HepG2 (cell line): ENCODE results near the gene RNF25. TPM values are rescaled to one million over a fixed set of nuclear protein-coding genes. Genes with fewer than 3 reads are reported as not detected.

ENCODE experiments used
- CREB3 ChIP-seq: sonication (generic); formaldehyde crosslinking; IDR thresholded peaks from 2 replicates; pipeline ENCODE4 v1.5.0; 2020; ENCODE audit warnings: missing genetic modification reagents
- DMTF1 ChIP-seq: sonication (generic); formaldehyde crosslinking; IDR thresholded peaks from 2 replicates; pipeline ENCODE4 v1.4.0; 2020; ENCODE audit warnings: mild to moderate bottlenecking, missing genetic modification reagents
- DNMT3B ChIP-seq: conservative IDR thresholded peaks from 2 replicates; pipeline ENCODE4 v1.6.1; 2016; ENCODE audit warnings: missing biosample characterization, control low read depth
- FLYWCH1 ChIP-seq: sonication (generic); formaldehyde crosslinking; IDR thresholded peaks from 2 replicates; pipeline ENCODE4 v1.8.1; 2023; ENCODE audit warnings: mild to moderate bottlenecking, missing genetic modification reagents
- FOXO1 ChIP-seq: sonication (generic); formaldehyde crosslinking; IDR thresholded peaks from 2 replicates; pipeline ENCODE4 v1.4.0; 2020; ENCODE audit warnings: missing genetic modification reagents
- GFI1 ChIP-seq: sonication (generic); formaldehyde crosslinking; IDR thresholded peaks from 2 replicates; pipeline ENCODE4 v1.5.0; 2020; ENCODE audit warnings: missing genetic modification reagents, mild to moderate bottlenecking, borderline replicate concordance
- HBP1 ChIP-seq: IDR thresholded peaks from 2 replicates; pipeline ENCODE4 v1.6.1; 2016; ENCODE audit warnings: low read depth, control low read depth
- MAFG ChIP-seq: sonication (generic); formaldehyde crosslinking; IDR thresholded peaks from 2 replicates; pipeline ENCODE4 v1.5.1; 2020; ENCODE audit warnings: mild to moderate bottlenecking, missing genetic modification reagents
- NCOA2 ChIP-seq: sonication (generic); formaldehyde crosslinking; IDR thresholded peaks from 2 replicates; pipeline ENCODE4 v1.8.0; 2022; ENCODE audit warnings: inconsistent platforms
- NFAT5 ChIP-seq: sonication (generic); formaldehyde crosslinking; IDR thresholded peaks from 2 replicates; pipeline ENCODE4 v1.4.0; 2020; ENCODE audit warnings: missing genetic modification reagents
- TBX3 ChIP-seq: fragments of 450-650 bp; IDR thresholded peaks from 2 replicates; pipeline ENCODE4 v1.6.1; 2017; ENCODE audit warnings: antibody characterized with exemption, mild to moderate bottlenecking, inconsistent platforms, borderline replicate concordance
- ZMAT3 ChIP-seq: sonication (generic); formaldehyde crosslinking; conservative IDR thresholded peaks from 2 replicates; pipeline ENCODE4 v1.7.0; 2021; ENCODE audit warnings: missing genetic modification reagents
- ZNF10 ChIP-seq: sonication (generic); formaldehyde crosslinking; IDR thresholded peaks from 2 replicates; pipeline ENCODE4 v1.4.0; 2020; ENCODE audit warnings: mild to moderate bottlenecking, low read depth, missing genetic modification reagents, borderline replicate concordance
- polyA plus RNA-seq, 8 experiments: library from polyadenylated mRNA; depleted of rRNA in 3 of 8; stranded (reverse) in 7 of 8; unstranded in 1 of 8; fragments of >200 nt; fragmentation: Illumina TruSeq in 4 of 8; extraction: Trizol in 4 of 8; gene quantifications; 2 replicates each; pipeline versions ENCODE4 v1.2.1 to v1.2.3, GENCODE V29; 2011 to 2016; ENCODE audit warnings: low read depth in 4 of 8, missing spikeins in 1 of 8, mixed read lengths in 1 of 8; ENCODE audit not compliant: insufficient read depth in 1 of 8
- total RNA-seq, 5 experiments: library from RNA; depleted of rRNA; stranded (reverse); fragments of >200 nt; fragmentation: Illumina TruSeq; extraction: Trizol; gene quantifications; 2 replicates each; pipeline ENCODE4 v1.2.3, GENCODE V29; 2016; ENCODE audit warnings: low read depth in 1 of 5
- TF ChIP-seq, protein P1 (sequence below): sonication (generic); formaldehyde crosslinking; IDR thresholded peaks from 2 replicates; pipeline ENCODE4 v1.4.0; 2020; ENCODE audit warnings: missing genetic modification reagents
- TF ChIP-seq, protein P2 (sequence below): sonication (generic); formaldehyde crosslinking; IDR thresholded peaks from 2 replicates; pipeline ENCODE4 v1.8.0; 2022; ENCODE audit warnings: mild to moderate bottlenecking, missing genetic modification reagents, moderate library complexity

The RNF25 gene
- total and polyA plus RNA-seq, 2 of the 13 experiments (the other 11 are each of a cell fraction or from before 2014, with no cell fraction given): 37.0 to 87.6 TPM

DNA sequence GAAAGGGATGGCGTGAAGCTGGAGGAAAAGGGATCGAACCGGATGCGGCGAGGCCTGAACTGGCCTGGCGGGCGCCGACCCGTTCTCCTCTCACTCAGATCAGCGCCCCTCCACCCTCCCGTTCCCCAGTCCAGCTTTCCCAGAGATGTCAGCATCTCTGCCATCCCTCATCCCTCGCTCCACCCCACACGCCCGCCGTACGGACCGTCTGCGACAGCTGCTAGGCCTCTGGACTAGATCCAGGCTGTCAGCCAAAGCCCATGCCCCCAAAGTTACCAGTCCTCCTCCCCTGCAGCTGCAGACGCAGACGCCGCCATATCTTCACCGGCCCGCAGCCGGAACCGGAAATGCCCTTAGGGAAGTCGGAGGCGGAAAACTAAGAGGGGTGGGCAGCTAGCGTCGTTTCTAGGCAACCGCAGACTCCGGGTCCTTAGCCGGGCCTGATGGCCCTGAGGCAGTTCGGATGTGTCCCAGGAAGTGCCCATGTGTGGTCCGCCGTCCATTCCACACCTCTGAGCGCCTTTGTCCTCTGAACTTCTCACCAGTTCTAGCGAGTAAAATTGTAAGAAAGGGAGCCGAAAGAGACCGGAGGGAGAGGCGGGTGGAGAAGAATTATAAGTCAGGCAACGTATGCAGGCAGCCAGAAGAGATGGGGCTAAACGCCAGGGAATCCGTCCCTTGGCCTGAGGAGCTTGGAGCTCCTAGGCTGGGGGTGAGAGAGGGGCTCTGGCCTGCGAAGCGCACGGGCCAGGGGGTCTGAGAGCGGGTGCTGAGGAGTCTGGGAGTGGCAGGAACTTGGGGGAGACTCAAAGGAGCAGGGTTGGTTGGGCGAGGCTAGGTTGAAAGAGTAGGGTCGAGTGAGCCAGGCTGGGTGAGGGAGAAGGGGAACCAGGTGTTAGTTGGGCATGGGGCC is at the start of gene RNF25, which contains the start of gene STK36 (continued):
- TF ChIP-seq MAFG (CRISPR knock-in tag) (no peak), HBP1 (CRISPR knock-in tag) (peak; percentile 57), FOXO1 (no peak; the same call in 1 of the 2 replicates), TBX3 (no peak), NCOA2 (peak; percentile 33; the same call in 1 of the 2 replicates), DNMT3B (CRISPR knock-in tag) (no peak), ZNF10 (CRISPR knock-in tag) (no peak), NFAT5 (CRISPR knock-in tag) (0 out of 2 replicates have a peak, but pooled peaks have one; percentile 18), CREB3 (CRISPR knock-in tag) (no peak), DMTF1 (no peak), GFI1 (CRISPR knock-in tag) (peak; percentile 70; the same call in 1 of the 2 replicates), FLYWCH1 (no peak), ZMAT3 (CRISPR knock-in tag) (0 out of 2 replicates have a peak, but pooled peaks have one; percentile 10)
- TF ChIP-seq, protein P1, sequence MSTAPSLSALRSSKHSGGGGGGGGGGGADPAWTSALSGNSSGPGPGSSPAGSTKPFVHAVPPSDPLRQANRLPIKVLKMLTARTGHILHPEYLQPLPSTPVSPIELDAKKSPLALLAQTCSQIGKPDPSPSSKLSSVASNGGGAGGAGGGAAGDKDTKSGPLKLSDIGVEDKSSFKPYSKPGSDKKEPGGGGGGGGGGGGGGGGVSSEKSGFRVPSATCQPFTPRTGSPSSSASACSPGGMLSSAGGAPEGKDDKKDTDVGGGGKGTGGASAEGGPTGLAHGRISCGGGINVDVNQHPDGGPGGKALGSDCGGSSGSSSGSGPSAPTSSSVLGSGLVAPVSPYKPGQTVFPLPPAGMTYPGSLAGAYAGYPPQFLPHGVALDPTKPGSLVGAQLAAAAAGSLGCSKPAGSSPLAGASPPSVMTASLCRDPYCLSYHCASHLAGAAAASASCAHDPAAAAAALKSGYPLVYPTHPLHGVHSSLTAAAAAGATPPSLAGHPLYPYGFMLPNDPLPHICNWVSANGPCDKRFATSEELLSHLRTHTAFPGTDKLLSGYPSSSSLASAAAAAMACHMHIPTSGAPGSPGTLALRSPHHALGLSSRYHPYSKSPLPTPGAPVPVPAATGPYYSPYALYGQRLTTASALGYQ (CRISPR knock-in tag): no peak
- TF ChIP-seq, protein P2, sequence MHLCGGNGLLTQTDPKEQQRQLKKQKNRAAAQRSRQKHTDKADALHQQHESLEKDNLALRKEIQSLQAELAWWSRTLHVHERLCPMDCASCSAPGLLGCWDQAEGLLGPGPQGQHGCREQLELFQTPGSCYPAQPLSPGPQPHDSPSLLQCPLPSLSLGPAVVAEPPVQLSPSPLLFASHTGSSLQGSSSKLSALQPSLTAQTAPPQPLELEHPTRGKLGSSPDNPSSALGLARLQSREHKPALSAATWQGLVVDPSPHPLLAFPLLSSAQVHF (CRISPR knock-in tag): no peak
